A549 (cell line): ENCODE data around the gene GALNT12. TPM values are rescaled to one million over a fixed set of nuclear protein-coding genes. Genes with fewer than 3 reads are reported as not detected.

ENCODE experiments used
- ATAC-seq, 2 experiments: fragments of 200-7000 bp in 1 of 2; fragments of >200 bp in 1 of 2; cut with Nextera tagmentation in 1 of 2; cut with Tn5 transposase in 1 of 2; 3 replicates each; pipeline versions ENCODE4 v1.8.0 to v1.9.1; 2018 to 2020; ENCODE audit warnings: mild to moderate bottlenecking in 1 of 2, moderate library complexity in 1 of 2
- CTCF ChIA-PET: fragments of 300-600 bp; sonication (Branson Sonifier 250); formaldehyde crosslinking; extraction: SDS; loops from one replicate; lab custom pipeline; 2021; ENCODE audit warnings: antibody characterized with exemption, inconsistent platforms; lab: Yijun Ruan, JAX
- POLR2A ChIA-PET: fragments of 350-600 bp; formaldehyde crosslinking; extraction: SDS; loops from one replicate; lab custom pipeline; 2021; ENCODE audit warnings: antibody characterized with exemption, inconsistent platforms; lab: Yijun Ruan, JAX
- DNase-seq, 2 experiments: peaks; one replicate each; pipeline versions ENCODE4 v3.0.0 to v3.0.0-alpha.2; 2011 to 2016; ENCODE audit warnings: low read depth in 1 of 2, low spot score in 1 of 2
- FAIRE-seq: peaks from 2 replicates; lab custom pipeline; 2011; peaks lifted over from hg19 to GRCh38; lab: Jason Lieb, UNC
- H3K27ac ChIP-seq, 2 experiments: fragments of >200 bp; sonication (Bioruptor Twin); formaldehyde crosslinking; 3 replicates each; pipeline ENCODE4 v1.5.1; 2016 to 2017
- H3K4me1 ChIP-seq: fragments of >200 bp; sonication (Bioruptor Twin); formaldehyde crosslinking; 3 replicates; pipeline ENCODE4 v1.6.1; 2016
- H3K4me2 ChIP-seq: fragments of >200 bp; sonication (Bioruptor Twin); formaldehyde crosslinking; 3 replicates; pipeline ENCODE4 v1.6.1; 2016
- H3K4me3 ChIP-seq: fragments of >200 bp; sonication (Bioruptor Twin); formaldehyde crosslinking; 3 replicates; pipeline ENCODE4 v1.5.1; 2016
- H3K9me3 ChIP-seq: fragments of >200 bp; sonication (Bioruptor Twin); formaldehyde crosslinking; 3 replicates; pipeline ENCODE4 v1.6.1; 2016
- BCL3 ChIP-seq: fragments of >200 bp; sonication (Bioruptor Twin); formaldehyde crosslinking; IDR thresholded peaks from 3 replicates; pipeline ENCODE4 v1.6.1; 2016
- BHLHE40 ChIP-seq: IDR thresholded peaks from 2 replicates; pipeline ENCODE4 v1.6.1; 2012; ENCODE audit warnings: low read depth, low read length, inconsistent platforms
- CBX2 ChIP-seq: fragments of 200-600 bp; sonication (generic); IDR thresholded peaks from 2 replicates; pipeline ENCODE4 v1.6.1; 2016; ENCODE audit warnings: low read depth, mild to moderate bottlenecking, borderline replicate concordance
- CHD2 ChIP-seq: fragments of 150-350 bp; IDR thresholded peaks from 2 replicates; pipeline ENCODE4 v1.6.1; 2014; ENCODE audit warnings: low read length; ENCODE audit not compliant: partially characterized antibody
- CTCF ChIP-seq: fragments of >200 bp; sonication (Bioruptor Twin); formaldehyde crosslinking; IDR thresholded peaks from 3 replicates; pipeline ENCODE4 v1.5.1; 2016
- E2F6 ChIP-seq: IDR thresholded peaks from 2 replicates; pipeline ENCODE4 v1.6.1; 2012; ENCODE audit warnings: low read depth, borderline replicate concordance
- FOSB ChIP-seq: fragments of 250-450 bp; sonication (Bioruptor Pico); IDR thresholded peaks from 2 replicates; pipeline ENCODE4 v1.5.0; 2020; ENCODE audit warnings: mild to moderate bottlenecking, moderate library complexity
- FOSL2 ChIP-seq, 2 experiments: fragments of 450-650 bp in 1 of 2; fragments of >200 bp in 1 of 2; sonication (Bioruptor Twin) in 1 of 2; formaldehyde crosslinking; IDR thresholded peaks; 2 replicates each; pipeline versions ENCODE4 v1.5.0 to v1.6.1; 2016 to 2020; ENCODE audit warnings: mild to moderate bottlenecking in 1 of 2, moderate library complexity in 1 of 2
- FOXS1 ChIP-seq: fragments of 250-450 bp; sonication (Bioruptor Pico); IDR thresholded peaks from 2 replicates; pipeline ENCODE4 v1.5.0; 2020; ENCODE audit warnings: mild to moderate bottlenecking, moderate library complexity
- GATA3 ChIP-seq: IDR thresholded peaks from 2 replicates; pipeline ENCODE4 v1.6.1; 2012; ENCODE audit warnings: borderline replicate concordance
- HMGXB4 ChIP-seq: fragments of 250-450 bp; sonication (Bioruptor Pico); IDR thresholded peaks from 2 replicates; pipeline ENCODE4 v1.5.0; 2021; ENCODE audit warnings: mild to moderate bottlenecking, moderate library complexity, borderline replicate concordance
- HOXB5 ChIP-seq: fragments of 250-450 bp; sonication (Bioruptor Pico); IDR thresholded peaks from 2 replicates; pipeline ENCODE4 v1.5.0; 2020; ENCODE audit warnings: mild to moderate bottlenecking, moderate library complexity
- KDM5A ChIP-seq: fragments of 200-600 bp; sonication (generic); IDR thresholded peaks from 2 replicates; pipeline ENCODE4 v1.6.1; 2016; ENCODE audit warnings: antibody characterized with exemption, mild to moderate bottlenecking
- MAX ChIP-seq: IDR thresholded peaks from 2 replicates; pipeline ENCODE4 v1.6.1; 2012
- PBX3 ChIP-seq: IDR thresholded peaks from 2 replicates; pipeline ENCODE4 v1.6.1; 2012
- POLR2AphosphoS2 ChIP-seq: conservative IDR thresholded peaks from 2 replicates; pipeline ENCODE4 v1.6.1; 2012; ENCODE audit warnings: low read length, improper control_type of control experiment, inconsistent platforms
- SMC3 ChIP-seq: fragments of >200 bp; sonication (Bioruptor Twin); formaldehyde crosslinking; IDR thresholded peaks from 3 replicates; pipeline ENCODE4 v1.6.1; 2018; ENCODE audit warnings: inconsistent platforms
- TFCP2L1 ChIP-seq: fragments of 250-450 bp; sonication (Bioruptor Pico); IDR thresholded peaks from 2 replicates; pipeline ENCODE4 v1.5.0; 2021; ENCODE audit warnings: mild to moderate bottlenecking
- ZC3H11A ChIP-seq: fragments of 450-650 bp; IDR thresholded peaks from 2 replicates; pipeline ENCODE4 v1.6.1; 2014; ENCODE audit warnings: antibody characterized with exemption, mild to moderate bottlenecking
- ZSCAN20 ChIP-seq: fragments of 250-450 bp; sonication (Bioruptor Pico); IDR thresholded peaks from 2 replicates; pipeline ENCODE4 v1.8.0; 2022; ENCODE audit warnings: mild to moderate bottlenecking, moderate library complexity
- WGBS: methylation state at CpG from one replicate; pipeline ENCODE4 v1.1.6; 2017; ENCODE audit errors: missing lambda C conversion rate; 5-methylcytosine and 5-hydroxymethylcytosine counted together
- polyA plus RNA-seq, 4 experiments: library from polyadenylated mRNA; depleted of rRNA in 3 of 4; stranded (reverse); fragments of >200 nt; fragmentation: RNase III in 1 of 4; extraction: RNeasy Plus Mini Kit Qiagen cat#74134 plus additional on column Dnase treatment in 1 of 4; gene quantifications; 2 replicates in 3 of 4; 3 replicates in 1 of 4; pipeline ENCODE4 v1.2.3, GENCODE V29; 2011 to 2017

GALNT12 gene
- polyA plus RNA-seq, 2 of the 4 experiments (the other 2 are of a cell fraction), result 3.2 to 7.3 TPM

GRCh38 chr9:98846879-98847278 is 39.4 kb downstream of the GALNT12 start:
- Histone ChIP-seq H3K9me3 (no peaks in the 10 kb centered on the region), H3K27ac (no peak overlapping the region), H3K4me2 (no peak overlapping the region)
- 14% methylated on average over 2 of the region's 2 CpGs for WGBS
- ATAC-seq, result no peak
- DNase-seq, result no peak
- POLR2A ChIA-PET, result no interaction called here
- FAIRE-seq, result no peak
- TF ChIP-seq ZC3H11A (no peak), HMGXB4 (CRISPR knock-in tag) (no peak), SMC3 (no peak), BCL3 (no peak), POLR2AphosphoS2 (no peak), FOSB (no peak), E2F6 (no peak), FOXS1 (CRISPR knock-in tag) (no peak), TFCP2L1 (no peak), CTCF (no peak), HOXB5 (no peak), KDM5A (no peak), ZSCAN20 (CRISPR knock-in tag) (no peak), BHLHE40 (no peak), MAX (no peak), CBX2 (no peak), FOSL2 (IDR thresholded peaks at IDR 0.05) (no peak), FOSL2 (CRISPR knock-in tag; IDR thresholded peaks at IDR 0.05) (no peak), CHD2 (no peak), PBX3 (no peak), GATA3 (no peak)
- TF ChIP-seq, all 56 proteins: peak for 0
- H3K4me1 ChIP-seq, result no peaks in the 10 kb centered on the region
- CTCF ChIA-PET, result interaction anchor here (0.6 to 10.2 kb wide), 13 partner anchors 10 to 726 kb away, joined by 3 to 118 read pairs (median 5); partner anchors contain the start of gene TGFBR1
- no peak overlapping the region for H3K4me3 ChIP-seq
